Uterus (tissue), 4 donors: ENCODE measurements around the gene WDR86. TPM values are rescaled to one million over a fixed set of nuclear protein-coding genes. Genes with fewer than 3 reads are reported as not detected.

Source experiments
- DNase-seq, 2 donors: peaks; one replicate each; pipeline ENCODE4 v3.0.0-alpha.2; 2019 to 2020
- H3K27ac ChIP-seq, 2 donors: fragments of 200-600 bp; sonication (generic); 1 replicate in 1 of 2; 2 replicates in 1 of 2; pipeline ENCODE4 v1.5.1; 2016 to 2018
- H3K27me3 ChIP-seq, 2 donors: fragments of 200-600 bp; sonication (generic); one replicate each; pipeline ENCODE4 v1.5.1; 2018 to 2019; ENCODE audit warnings: control low read depth in 1 of 2
- H3K36me3 ChIP-seq, 2 donors: fragments of 200-600 bp; sonication (generic); one replicate each; pipeline ENCODE4 v1.5.1; 2019; ENCODE audit warnings: control low read depth in 1 of 2
- H3K4me1 ChIP-seq, 2 donors: fragments of 200-600 bp; sonication (generic); one replicate each; pipeline ENCODE4 v1.5.1; 2018 to 2019; ENCODE audit warnings: control low read depth in 1 of 2
- H3K4me3 ChIP-seq, 2 donors: fragments of 200-600 bp; sonication (generic); 1 replicate in 1 of 2; 2 replicates in 1 of 2; pipeline ENCODE4 v1.5.1; 2018 to 2019; ENCODE audit warnings: mild to moderate bottlenecking in 1 of 2
- H3K9me3 ChIP-seq, 2 donors: fragments of 200-600 bp; sonication (generic); one replicate each; pipeline ENCODE4 v1.5.1; 2019; ENCODE audit warnings: control low read depth in 1 of 2
- POLR2A ChIP-seq, 2 donors: fragments of 450-650 bp; IDR thresholded peaks; one replicate each; pipeline ENCODE4 v1.6.1; 2016; ENCODE audit warnings: antibody characterized with exemption in 2 of 2, mild to moderate bottlenecking in 1 of 2, moderate library complexity in 1 of 2
- intact Hi-C: fragments of 100-400 bp; cut with DNase I; formaldehyde crosslinking; loops from one replicate; pipeline ENCODE4 v1.15.1; 2023; ENCODE audit warnings: low total_unique reads
- total RNA-seq, 4 donors: library from RNA; depleted of rRNA in 3 of 4; stranded (reverse); fragments of >200 nt in 3 of 4; gene quantifications; one replicate each; pipeline versions ENCODE4 v1.1.0 to v1.2.4, GENCODE V29; 2014 to 2023
- TF ChIP-seq, protein P1 (sequence below), 4 experiments: fragments of 200-600 bp in 2 of 4; fragments of 450-650 bp in 2 of 4; sonication (generic) in 2 of 4; IDR thresholded peaks; one replicate each; pipeline ENCODE4 v1.5.1; 2016 to 2019; ENCODE audit warnings: antibody characterized with exemption in 4 of 4, mild to moderate bottlenecking in 2 of 4, moderate library complexity in 1 of 4
- donor health status: DM: yes; HTN: yes; CAD: no.

Gene WDR86
- total RNA-seq, 4 donors from 2014 or later = 3.2 to 100 (median 53.4) TPM

DNA sequence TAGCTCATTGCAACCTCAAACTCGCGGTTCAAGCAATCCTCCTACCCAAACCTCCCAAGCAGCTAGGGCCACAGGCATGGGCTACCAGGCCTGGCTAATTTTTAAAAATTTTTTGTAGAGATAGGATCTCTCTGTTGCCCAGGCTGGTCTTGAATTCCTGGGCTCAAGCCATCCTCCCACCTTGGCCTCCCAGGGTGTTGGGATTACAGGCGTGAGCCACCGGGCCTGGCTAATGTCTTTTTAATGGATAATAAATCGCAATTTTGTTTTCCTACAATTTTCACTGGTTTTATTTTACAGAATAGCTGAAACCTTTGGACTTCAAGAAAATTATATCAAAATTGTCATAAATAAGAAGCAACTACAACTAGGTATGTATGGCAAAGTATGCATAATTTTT, 57.3 kb downstream of the WDR86 start:
- no peaks in the 10 kb centered on the region for H3K27me3 ChIP-seq
- H3K36me3 ChIP-seq = no peaks in the 10 kb centered on the region
- TF ChIP-seq POLR2A (IDR thresholded peaks at IDR 0.05) = no peak
- TF ChIP-seq, protein P1, sequence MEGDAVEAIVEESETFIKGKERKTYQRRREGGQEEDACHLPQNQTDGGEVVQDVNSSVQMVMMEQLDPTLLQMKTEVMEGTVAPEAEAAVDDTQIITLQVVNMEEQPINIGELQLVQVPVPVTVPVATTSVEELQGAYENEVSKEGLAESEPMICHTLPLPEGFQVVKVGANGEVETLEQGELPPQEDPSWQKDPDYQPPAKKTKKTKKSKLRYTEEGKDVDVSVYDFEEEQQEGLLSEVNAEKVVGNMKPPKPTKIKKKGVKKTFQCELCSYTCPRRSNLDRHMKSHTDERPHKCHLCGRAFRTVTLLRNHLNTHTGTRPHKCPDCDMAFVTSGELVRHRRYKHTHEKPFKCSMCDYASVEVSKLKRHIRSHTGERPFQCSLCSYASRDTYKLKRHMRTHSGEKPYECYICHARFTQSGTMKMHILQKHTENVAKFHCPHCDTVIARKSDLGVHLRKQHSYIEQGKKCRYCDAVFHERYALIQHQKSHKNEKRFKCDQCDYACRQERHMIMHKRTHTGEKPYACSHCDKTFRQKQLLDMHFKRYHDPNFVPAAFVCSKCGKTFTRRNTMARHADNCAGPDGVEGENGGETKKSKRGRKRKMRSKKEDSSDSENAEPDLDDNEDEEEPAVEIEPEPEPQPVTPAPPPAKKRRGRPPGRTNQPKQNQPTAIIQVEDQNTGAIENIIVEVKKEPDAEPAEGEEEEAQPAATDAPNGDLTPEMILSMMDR (IDR thresholded peaks at IDR 0.05) = no peak
- H3K4me3 ChIP-seq = no peak overlapping the region
- no peaks in the 10 kb centered on the region for H3K4me1 ChIP-seq
- intact Hi-C loops = loop anchor here (5.0 kb wide), 1 partner anchor 35 kb away; no protein-coding TSS in a partner anchor
- H3K9me3 ChIP-seq = no peaks in the 10 kb centered on the region
- no peak for DNase-seq
- peak overlapping the region in 1 of 2 donors; percentile 30 for H3K27ac ChIP-seq

DNA sequence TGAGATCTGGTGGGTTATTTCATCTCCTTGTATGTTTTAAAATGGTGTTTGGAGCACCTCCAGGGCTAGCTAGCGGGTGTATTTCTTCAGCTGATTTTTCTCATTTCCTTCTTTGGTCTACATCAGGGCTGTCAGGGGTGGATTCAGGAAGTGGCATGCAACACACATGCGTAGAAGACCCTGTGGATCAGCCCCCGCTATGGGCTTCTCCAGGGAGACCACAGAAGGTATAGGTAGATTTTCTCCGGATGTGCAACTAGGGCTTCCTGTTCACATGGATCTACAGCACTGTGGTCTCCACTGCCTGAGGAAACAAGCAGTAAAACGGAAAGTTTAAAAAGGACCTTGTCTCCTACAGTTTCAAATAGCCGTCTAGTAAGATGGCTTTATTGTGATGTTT, 57.9 kb downstream of the WDR86 start:
- DNase-seq = no peak
- no peaks in the 10 kb centered on the region for H3K9me3 ChIP-seq
- no peaks in the 10 kb centered on the region for H3K4me1 ChIP-seq
- H3K4me3 ChIP-seq = no peak overlapping the region
- H3K27ac ChIP-seq = peak overlapping the region in 1 of 2 donors; percentile 30
- TF ChIP-seq, protein P1 (IDR thresholded peaks at IDR 0.05) = no peak
- no peak for TF ChIP-seq POLR2A (IDR thresholded peaks at IDR 0.05)
- H3K36me3 ChIP-seq = no peaks in the 10 kb centered on the region
- intact Hi-C loops = loop anchor here (5.0 kb wide), 1 partner anchor 35 kb away; no protein-coding TSS in a partner anchor
- no peaks in the 10 kb centered on the region for H3K27me3 ChIP-seq

DNA sequence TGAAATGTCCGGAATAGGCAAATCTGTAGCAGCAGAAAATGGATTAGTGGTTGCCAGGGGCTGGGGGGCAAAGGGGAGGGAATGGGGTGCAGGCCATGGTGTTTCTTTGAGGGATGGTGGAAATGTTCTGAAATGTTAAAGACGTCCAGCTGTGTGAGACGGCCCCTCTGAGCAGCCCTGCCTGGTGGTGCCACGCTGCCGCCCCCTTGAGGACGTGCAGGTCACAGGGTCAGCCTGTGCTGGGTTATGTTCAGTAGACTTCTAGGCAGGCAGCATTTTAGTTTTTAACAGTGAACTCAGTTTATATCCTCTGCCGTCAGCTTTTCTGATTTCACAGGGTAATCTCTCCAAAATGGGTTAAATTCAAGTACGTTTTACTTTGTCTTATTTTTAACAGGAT, 58.8 kb downstream of the WDR86 start:
- no peak for DNase-seq
- Histone ChIP-seq H3K4me1 (no peaks in the 10 kb centered on the region), H3K4me3 (no peak overlapping the region), H3K27me3 (no peaks in the 10 kb centered on the region), H3K36me3 (no peaks in the 10 kb centered on the region), H3K9me3 (no peaks in the 10 kb centered on the region), H3K27ac (peak overlapping the region in 1 of 2 donors; percentile 8)
- TF ChIP-seq POLR2A (IDR thresholded peaks at IDR 0.05) = no peak
- TF ChIP-seq, protein P1 (IDR thresholded peaks at IDR 0.05) = no peak
- intact Hi-C loops = loop anchor here (5.0 kb wide), 1 partner anchor 34 kb away; no protein-coding TSS in a partner anchor

DNA sequence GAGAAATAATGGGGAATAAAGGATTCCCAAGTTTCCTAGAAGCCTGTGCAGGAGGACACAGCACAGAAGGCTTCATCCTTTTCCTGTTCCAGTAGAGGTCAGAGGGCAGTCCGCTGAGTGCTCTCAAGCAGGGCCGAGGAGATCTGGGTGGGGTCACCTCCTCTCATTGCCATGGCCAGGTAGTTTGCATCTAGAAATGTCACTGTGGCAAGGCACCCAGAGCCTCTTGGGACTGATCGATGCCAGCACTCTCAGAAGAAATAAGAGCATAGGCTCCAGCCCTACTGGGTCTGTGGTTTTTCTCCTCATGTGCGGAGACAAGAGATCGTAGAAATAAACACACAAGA, 60.4 kb downstream of the WDR86 start:
- Histone ChIP-seq H3K36me3 (no peaks in the 10 kb centered on the region), H3K27ac (peak overlapping the region; percentile 4 to 7)
- intact Hi-C loops = no loop called here

DNA sequence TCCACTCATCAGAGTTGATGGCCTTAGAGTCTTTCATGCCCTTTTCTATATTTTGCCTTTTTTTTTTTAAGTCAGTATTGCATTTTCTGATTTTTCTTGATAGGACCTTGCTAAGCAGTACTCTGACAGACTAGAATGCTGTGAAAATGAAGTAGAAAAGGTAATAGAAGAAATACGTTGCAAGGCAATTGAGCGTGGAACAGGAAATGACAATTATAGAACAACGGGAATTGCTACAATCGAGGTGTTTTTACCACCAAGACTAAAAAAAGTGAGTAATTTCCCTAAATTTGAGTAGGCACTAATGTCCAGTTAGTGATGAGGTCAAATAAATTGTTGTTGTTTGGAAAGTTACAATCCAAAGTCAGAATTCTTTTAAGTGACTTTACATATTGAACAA, 60.9 kb downstream of the WDR86 start:
- no peaks in the 10 kb centered on the region for H3K9me3 ChIP-seq
- H3K36me3 ChIP-seq = no peaks in the 10 kb centered on the region
- H3K27ac ChIP-seq = no peak overlapping the region
- H3K4me3 ChIP-seq = no peak overlapping the region
- H3K27me3 ChIP-seq = no peaks in the 10 kb centered on the region
- intact Hi-C loops = no loop called here
- TF ChIP-seq POLR2A (IDR thresholded peaks at IDR 0.05) = no peak
- TF ChIP-seq, protein P1 (IDR thresholded peaks at IDR 0.05) = no peak
- no peaks in the 10 kb centered on the region for H3K4me1 ChIP-seq
- no peak for DNase-seq

More for the DNA sequence above, 60.4 kb downstream of the WDR86 start:
- no peaks in the 10 kb centered on the region for H3K27me3 ChIP-seq
- H3K4me1 ChIP-seq = no peaks in the 10 kb centered on the region
- TF ChIP-seq POLR2A (IDR thresholded peaks at IDR 0.05) = no peak
- TF ChIP-seq, protein P1 (IDR thresholded peaks at IDR 0.05) = no peak
- no peaks in the 10 kb centered on the region for H3K9me3 ChIP-seq
- no peak for DNase-seq
- H3K4me3 ChIP-seq = no peak overlapping the region
